HL-60/S4 treated with retinoic acid at 250 ng/mL for 4 days and 3 days (cell line): ENCODE data around the gene CLIC5.

Experiments
- in situ Hi-C: fragments of 300-500 bp; cut with MboI; formaldehyde crosslinking; loops from 2 replicates; pipeline ENCODE4 v1.7.0; 2022; ENCODE audit warnings: low sequenced_read_pairs

The CLIC5 gene

DNA sequence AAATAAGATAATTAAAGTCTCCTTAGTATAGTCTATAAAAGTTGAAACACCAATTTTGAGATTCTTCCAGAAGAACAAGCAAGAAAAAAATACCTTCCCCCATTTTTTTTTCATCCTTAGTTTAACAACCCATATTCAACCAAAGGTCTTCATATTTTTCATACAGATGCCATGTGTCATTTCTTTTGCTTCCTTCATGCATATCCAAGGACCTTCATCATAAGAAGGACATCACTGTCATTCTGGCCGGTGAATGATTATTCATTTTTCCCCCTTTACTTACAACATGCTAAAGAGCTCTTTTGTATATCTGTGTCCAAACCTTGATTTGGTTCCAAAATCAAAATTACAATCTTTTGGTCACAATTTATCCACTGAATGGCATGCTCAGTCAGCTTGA lies 21.3 kb upstream of the CLIC5 start:
- in situ Hi-C loops, result no loop called here

DNA sequence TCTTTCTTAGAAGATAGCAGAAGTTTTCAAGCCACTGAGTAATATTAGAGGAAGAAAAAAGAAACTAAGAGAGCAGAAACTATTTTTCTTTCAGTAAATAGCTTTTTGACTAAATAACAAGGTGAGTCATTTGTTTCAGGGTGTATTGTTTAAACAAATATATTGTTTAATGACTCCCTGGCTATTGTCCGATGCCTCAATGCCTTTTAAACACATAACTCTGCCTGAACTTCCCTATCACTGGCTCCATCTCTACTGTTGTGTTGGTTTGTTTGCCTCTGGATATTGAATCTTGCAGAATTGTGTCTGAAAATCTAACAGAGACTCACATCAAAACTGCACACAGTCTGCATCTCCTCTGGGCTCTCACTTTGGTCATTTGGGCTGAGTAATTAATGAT lies 19.6 kb upstream of the CLIC5 start:
- in situ Hi-C loops, result no loop called here

DNA sequence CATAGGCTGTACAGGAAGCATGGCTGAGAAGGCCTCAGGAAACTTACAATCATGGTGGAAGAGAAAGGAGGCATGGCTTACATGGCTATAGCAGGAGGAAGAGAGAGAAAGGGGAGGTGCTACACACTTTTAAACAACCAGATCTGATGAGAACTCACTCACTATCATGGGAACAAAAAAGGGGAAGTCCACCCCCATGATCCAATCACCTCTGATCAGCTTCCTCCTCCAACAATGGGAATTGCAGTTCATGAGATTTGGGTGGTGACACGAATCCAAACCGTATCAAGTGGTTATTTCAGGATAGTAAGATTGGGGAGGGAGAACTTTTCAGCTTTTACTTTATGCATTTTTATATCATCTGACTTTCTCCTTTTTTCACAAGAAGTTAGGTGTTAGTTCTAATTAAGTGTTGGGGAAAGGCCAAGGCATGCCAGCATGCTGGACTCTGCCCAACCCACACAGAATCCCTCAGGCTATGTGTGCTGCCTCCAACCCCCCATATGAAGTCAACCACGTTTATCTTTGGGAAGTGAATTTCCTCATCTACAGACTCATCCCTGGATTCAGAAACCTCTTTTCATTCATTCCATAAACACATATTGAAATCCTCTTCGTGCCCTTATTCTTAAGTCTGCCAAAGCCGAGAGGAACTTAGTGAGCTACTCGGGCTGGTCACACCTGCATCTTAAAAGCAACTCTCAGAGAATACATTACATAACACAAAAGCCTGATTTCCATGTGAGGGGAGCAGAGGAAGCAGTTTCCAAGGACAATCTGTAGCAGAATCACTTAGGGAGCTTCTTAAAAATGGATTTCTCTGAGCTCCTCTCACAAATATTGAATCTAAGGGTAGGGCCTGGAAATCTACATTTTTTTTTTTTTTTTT lies 16.7 kb upstream of the CLIC5 start:
- in situ Hi-C loops, result no loop called here

DNA sequence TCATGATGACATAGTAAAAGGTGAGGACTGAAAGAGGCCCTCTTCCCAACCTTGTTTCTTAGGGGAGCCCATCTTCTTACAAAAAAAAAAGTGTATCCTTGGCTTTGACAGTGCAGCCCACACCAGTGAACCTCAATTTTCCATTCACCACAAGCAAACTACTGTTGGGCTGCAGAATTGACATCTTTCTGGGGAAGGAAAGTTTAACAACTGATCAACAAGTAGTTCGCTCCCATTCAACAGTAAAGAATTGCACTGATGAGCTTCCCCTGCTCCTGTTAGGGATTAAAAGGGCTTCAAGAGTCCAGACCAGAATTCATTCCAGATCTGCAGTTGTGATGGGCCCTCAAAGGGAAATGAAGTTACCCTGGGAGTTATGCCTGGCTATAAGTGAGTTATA lies 13.9 kb upstream of the CLIC5 start:
- in situ Hi-C loops, result no loop called here

DNA sequence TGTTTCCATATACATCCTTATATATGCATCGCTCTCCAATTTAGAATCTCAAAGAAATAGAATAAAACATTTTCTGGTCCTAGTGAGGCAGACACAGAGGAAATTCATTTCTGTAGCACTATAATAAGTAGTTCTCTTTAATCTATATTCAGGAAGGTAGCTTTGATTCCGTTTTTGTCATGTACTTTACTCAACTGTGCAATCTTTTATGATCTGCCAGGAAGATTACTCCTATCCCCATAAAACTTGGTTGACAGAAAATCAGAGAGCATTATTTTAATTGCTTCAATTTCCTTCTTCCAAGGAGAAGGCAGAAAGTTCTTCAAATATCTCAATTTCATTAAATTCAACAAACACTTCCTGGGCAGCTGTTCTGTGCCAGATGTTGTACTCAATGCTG lies 10.6 kb upstream of the CLIC5 start:
- in situ Hi-C loops, result no loop called here

DNA sequence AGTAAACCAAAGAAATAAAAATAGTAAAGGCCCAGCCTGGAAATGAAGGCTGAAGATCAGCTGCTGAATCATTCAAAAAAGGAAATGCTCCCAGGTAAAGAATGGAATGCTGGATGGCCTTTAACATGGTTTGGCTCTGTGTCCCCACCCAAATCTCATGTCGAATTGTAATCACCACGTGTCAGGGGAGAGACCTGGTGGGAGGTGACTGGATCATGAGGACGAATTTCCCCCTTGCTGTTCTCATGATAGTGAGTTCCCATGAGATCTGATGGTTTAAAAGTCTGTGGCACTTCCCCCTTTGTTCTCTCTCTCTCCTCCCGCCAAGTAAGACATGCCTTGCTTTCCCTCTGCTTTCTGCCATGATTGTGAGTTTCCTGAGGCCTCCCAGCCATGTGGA lies 9.9 kb upstream of the CLIC5 start:
- in situ Hi-C loops, result no loop called here

DNA sequence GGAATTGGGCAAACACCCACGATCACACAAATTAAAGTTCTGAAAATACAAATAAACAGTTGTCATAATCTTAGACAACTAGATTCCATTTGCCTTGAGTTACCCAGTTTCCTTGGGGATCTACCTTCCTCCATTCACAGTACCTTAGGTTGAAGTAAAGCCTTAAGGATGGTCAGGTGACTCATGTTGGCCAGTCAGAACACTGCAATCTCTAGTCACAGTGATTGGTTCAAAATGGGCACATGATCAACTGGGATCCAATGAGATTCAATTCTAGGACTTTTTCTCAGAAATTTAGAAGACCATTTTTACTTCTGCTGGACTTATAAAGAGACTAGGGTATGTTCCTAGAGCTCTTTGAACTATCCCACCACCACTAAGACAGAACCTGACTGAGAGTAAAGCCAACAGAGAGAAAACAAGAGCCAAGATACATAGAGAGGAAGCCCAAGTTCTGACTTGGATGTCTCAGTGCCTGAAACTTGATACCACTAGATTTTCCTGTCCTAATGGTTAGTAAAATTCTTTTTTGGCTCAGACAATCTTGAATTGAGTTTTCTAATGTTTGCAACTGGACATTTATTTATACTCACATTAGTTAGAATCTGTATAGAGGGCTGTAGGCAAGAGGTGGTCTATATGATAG lies 8.6 kb upstream of the CLIC5 start:
- in situ Hi-C loops, result no loop called here

DNA sequence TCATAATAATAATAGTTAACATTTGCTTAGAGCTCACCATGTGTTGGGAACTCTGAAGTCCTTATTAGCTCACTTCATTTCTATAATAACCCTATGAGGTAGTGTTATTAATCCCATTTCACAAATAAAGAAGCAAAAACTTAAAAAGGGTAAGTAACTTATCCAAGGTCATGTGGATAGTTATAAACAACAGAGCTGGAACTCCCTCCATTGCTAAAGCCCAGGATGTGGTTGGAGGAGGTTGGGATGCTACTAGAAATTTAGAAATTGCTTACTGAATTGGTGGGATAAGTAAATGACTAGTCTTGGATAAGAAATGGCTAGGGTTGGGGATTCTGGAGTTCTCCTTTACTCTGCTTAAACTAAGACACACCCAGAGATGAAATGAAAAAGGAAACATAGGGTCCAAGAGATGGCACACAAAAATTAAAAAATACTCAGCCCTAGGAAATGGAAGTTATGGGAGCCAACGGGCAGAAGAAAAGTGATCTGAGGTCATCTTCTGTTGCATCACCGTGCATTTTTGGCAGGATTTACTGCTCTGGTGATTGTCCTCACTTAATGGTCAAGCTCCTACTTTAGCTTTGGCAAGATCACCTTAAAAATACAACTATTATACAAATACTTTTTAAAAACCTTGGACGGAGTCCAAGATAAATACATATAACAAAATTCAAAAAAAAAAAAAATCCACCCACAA lies 7.7 kb upstream of the CLIC5 start:
- in situ Hi-C loops, result no loop called here

DNA sequence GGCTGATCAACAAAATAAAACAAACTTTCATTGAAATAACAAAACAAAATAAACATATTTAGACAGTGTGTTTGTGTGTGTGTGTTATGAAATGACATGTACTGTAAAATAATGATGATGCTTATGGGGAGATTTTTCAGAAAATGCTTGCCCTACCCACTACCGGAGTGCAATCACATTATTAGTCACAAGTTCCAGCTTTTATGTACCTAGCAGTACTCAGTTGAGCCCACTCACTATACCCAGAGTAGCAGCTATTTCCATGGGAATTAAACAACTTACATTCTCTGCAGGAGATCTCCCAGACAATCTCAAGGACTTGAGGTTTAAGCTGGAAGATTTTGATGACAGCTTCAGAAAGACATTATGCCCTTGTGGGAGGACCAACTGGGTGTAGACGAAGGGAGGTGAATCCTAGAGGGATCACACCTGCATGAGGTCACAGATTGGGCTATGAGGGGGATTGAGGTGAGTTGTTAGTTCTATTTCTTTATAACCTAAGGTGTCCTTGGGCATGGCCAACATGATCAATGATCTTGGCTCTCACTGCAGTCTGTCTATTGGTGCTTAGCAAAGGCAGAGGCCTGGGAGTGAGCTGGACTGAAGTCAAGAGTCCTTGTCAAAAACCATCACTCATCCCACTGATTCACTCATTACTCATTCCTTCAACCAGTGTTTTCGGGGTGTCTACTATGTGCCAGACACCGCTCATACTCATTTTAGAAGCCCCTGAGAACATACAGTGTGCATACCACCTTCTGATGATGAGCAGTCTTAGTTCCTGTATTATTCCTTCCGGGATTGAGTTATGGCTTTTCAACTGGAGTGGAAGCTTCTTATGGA lies 6.7 kb upstream of the CLIC5 start:
- in situ Hi-C loops, result no loop called here

DNA sequence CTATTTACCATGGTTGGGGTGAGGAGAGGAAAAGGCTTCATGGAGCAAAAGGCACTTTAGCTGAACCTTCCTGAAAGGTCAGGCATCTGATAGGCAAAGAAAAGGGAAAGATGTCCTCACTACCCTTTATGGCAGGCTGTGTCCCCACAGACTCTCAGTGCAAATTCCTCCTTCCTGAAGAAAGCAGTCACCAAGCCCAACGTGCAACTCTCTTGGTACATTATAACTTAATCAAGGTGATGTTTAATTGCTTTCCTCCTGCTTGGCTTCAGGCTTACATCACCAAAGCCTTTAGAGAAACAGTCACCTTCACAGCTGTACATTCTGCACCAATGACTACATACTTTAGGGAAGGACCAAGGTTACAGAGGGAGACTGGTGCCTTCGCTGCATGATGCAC lies 2.1 kb upstream of the CLIC5 start:
- in situ Hi-C loops, result no loop called here

DNA sequence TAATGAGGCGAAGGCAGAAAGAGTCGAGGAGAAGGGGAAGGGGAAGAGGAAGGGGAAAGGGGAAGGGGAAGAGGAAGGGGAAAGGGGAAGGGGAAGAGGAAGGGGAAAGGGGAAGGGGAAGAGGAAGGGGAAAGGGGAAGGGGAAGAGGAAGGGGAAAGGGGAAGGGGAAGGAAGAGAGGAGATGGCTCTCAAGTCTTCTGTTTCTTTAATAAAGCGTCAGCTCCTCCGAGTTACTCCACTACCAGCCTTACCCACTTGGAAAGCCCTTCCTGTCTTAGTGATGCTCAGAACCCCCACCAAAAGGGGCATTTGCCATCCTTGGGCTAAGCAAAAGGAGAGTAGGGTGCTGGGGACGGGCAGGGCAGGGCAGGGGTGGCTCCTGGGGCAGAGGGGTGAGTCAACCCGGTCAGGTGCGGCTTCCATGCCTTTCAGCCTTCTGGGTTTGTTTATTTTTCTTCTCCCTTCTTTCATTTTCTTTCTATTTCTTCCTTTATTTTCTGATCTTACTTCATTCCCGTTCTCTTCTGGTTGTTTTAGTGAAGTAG lies 476 bp upstream of the CLIC5 start:
- in situ Hi-C loops, result no loop called here

DNA sequence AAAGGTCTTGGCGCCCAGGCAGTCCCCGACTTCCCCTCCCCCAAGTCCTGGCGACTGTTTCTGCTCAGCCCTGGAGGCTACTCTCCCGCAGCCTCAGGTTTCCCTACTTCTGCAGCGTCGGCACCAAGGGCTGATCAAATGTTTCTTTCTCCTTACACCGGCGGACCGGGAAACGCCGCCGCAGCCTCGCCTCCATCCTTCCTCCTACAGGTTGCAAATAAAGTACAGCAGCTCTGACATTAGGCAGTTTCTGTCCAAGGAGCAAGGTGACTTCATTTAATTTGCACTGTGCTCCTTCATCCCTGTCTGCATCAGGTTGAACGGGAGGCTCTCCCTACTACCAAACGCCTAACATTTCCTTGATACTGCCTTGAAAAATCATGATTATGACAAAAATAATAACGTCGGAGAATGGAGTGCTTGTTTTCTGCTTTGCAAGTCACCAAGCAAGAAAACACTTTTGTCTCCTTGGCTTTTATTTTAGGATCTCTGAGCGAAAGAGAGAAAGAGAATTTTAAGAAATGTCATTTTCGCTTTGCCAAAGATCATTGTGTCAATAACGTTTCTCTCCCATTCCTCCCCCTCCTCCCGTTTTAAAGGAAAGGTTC lies 1.0 kb downstream of the CLIC5 start:
- in situ Hi-C loops, result no loop called here

DNA sequence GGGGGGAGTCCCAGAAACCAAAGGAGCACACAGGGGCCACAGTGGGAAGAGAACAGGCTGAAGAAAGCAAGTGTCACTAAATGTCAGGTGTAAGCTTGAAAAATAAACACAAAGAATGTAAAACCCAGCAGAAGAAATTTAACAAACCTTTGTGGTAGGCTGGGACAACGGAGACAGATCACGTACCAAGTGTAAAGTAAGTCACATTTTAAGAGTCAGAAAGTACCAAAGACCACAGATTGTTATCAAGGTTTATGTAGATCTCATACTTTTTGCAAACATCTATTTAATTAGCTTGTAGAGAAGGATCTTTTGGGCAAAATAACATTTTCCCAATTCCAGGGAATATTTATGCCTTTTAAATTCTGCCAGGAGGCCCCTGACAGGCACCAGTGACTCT lies 1.6 kb downstream of the CLIC5 start:
- in situ Hi-C loops, result no loop called here

DNA sequence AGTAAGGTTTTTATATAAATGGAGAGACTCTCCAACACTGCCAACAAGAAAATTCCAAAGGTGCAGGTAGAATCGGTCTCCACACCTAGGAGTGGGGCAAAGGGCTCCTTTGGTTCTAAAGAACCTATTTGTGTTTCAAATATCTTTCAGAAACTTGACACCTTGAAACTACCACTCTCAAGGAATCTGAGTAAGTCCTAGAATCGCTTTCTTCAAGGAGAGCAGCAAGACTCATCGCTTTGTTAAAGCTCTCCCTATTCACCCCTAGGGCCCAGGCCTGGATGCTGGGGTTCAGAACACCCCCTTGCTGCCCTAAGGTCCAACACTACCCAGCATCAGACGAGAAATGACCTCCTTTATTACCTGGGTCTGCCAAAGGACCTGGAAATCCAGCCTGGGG lies 2.0 kb downstream of the CLIC5 start:
- in situ Hi-C loops, result no loop called here

DNA sequence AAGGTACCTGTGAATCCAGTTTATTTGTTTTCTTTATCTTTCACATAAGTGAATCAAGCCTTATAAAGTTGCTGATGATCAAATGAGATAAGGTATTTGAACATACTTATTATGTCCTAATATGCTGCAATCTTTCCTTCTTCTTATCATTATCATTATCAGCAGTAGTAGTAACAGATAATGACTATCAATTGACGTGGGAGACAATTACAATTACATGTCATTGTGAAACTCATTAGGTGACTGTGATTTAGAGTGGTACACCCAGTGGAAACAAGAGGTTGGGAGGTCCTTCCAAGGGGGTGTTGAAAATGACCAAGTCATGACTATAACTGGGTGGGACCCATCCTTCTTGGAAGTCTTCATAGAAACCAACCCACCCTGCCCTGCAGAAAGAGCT lies 2.8 kb downstream of the CLIC5 start:
- in situ Hi-C loops, result no loop called here

DNA sequence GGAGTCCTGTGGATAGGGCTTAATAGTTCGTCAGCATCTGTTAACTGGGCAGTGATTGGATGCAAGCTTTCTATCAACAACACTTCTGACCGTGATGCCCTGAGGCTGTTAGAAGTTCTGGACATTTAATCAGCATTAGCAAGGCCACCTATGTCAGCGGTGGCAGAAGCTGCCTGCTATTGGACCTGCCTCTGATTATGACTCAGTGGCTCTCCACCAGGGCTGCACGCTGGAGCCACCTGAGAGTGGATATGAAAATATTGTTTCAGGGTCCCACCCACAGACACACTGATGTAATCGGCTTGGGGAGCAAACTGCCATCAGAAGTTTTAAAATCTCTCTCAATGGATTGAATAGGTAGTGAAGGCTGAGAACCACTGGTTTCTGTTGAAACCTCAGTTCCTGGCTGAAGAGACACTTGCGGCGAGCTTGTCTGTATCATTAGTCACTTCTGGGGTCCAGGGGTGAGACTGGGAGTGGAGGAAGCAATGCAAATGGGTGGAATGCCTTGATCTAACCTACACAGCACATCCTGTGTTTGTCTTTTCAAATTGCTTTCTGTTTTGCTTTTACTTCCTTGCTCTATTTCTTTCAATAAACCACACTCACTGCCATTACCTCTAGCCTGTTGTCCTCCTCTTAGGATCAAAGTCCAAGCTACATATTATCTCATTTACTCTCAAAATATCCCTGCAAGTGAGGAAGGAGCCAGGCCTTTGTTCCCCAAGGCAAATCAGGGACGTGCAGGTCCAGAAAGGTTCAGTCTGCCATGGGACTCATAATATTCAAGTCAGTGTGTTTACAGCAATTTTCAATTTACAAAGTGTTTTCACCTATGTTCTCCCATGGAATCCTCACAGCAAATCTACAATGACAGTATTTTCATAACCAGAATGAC lies 4.2 kb downstream of the CLIC5 start:
- in situ Hi-C loops, result no loop called here

DNA sequence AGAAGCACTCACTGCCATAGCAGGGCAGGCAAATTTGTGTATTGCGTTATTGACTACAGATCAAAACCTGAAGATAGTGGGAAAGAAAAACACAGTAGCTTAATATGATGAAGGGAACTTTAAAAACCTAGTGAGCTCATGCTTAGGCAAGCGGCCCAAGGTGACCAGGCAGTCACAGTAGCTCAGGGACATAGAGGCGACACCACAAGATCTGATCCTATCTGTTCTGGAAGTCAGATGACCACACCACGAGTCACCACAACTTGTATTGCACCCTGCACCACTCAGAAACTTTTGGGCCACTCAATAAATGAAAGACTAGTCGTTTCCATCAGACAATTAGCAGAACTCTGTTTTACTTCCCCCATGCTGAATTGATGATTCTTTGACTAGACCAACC lies 4.9 kb downstream of the CLIC5 start:
- in situ Hi-C loops, result no loop called here

DNA sequence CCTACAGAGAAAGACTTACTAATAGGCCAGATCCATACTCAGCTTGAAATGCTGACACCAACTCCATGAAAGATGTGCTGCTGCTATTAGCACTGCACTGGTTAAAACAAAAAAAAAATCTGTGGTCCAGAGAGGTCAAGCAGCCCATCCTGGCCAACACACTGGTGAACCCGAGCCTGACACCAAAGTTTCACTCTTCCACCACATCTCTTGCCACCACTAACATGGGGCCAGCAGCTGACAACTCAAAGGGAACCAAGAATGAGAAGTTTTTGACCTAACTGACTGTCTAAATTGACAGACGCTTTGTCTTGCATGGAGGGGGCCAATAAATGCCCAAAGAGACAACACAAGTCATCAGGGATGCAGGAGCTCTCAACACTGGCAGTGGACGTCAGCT lies 5.4 kb downstream of the CLIC5 start:
- in situ Hi-C loops, result no loop called here

DNA sequence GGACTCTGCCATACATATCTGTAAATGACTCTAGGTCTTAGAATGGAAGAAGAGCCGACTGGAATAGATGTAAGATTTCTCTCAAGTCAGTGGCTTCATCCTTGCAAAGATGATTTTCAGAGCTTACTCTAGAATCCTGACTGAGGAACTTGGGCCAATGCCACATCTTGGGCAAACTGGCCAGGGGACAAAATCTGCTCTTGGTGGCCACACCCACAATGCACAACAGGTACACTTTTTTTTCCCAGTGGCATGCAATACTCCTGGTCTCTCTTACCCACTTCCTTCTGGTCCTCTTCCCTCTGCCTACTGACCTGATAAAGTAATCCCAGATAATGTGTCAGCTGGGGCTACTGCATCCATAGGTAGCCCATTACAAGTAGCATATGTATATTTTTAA lies 13.4 kb downstream of the CLIC5 start:
- in situ Hi-C loops, result no loop called here
